RKO (cell line): ENCODE measurements around the gene NBEAL1.
"Not testable (repeated sequence)": the region's sequence is repeated elsewhere in the genome, so short reads cannot be mapped to it uniquely, and the experiment has no call there.

Experiments used
- DNase-seq: peaks from one replicate; pipeline ENCODE4 v3.0.0-alpha.2; 2016; ENCODE audit warnings: low spot score

Gene NBEAL1

GRCh38 chr2:203229674-203230073, 215.0 kb downstream of the NBEAL1 start:
- DNase-seq, result not testable (repeated sequence)

DNA sequence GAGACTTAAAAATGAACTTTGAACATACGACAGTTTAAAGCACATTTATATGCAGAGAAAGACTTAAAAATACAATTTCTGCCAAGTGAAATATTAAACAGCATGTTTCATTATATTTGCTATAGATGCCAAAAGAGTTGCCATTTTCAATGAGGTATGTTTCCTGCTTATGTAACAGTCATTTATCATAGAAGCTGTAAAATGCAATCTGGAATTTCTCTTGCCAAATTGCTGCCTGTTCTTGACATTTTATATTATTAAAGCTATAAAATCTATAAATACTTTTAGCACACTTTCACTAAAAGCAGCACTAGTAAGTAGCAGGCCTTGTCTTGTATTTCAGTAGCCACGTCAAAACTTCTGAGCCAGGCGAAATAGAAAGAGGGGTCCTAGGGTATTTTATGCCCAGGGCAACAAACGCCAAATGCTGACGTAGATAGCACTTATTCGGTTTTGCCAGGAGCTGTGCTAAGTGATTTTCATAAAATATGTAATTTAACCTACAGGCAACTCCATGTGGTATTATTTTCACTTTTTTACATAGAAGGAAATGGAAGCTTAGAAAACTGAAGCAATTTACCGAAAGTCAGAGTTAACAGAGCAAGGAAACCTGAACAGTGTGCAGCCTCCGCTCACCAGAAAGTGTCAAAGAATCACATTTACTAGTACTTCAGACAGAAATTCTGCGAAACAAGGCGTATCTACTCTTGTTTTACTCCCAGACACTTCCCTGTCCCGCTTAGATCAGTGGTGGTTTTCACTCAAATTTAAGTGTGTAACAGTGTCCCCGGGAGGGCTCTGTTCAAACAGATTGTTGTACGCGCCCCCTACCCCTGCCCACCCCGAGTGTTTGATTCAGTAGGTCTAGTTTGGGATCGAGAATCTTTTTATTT, 222.9 kb downstream of the NBEAL1 start:
- no peak for DNase-seq

DNA sequence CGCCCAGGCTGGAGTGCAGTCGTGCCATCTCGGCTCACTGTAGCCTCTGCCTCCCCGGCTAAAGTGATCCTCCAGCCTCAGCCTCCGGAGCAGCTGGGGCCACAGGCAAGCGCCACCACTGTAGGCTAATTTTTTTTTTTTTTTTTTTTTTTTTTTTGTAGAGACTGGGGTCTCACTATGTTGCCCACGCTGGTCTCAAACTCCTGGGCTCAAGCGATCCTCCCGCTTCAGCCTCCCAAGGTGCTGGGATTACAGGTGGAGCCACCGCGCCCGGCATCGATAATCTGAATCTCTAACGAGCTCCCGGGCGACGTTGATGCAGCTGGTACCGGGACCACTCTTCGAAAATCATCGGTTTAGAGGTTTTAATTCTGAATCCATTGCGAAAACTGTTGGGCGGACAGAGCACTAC, 223.6 kb downstream of the NBEAL1 start:
- DNase-seq, result no peak

DNA sequence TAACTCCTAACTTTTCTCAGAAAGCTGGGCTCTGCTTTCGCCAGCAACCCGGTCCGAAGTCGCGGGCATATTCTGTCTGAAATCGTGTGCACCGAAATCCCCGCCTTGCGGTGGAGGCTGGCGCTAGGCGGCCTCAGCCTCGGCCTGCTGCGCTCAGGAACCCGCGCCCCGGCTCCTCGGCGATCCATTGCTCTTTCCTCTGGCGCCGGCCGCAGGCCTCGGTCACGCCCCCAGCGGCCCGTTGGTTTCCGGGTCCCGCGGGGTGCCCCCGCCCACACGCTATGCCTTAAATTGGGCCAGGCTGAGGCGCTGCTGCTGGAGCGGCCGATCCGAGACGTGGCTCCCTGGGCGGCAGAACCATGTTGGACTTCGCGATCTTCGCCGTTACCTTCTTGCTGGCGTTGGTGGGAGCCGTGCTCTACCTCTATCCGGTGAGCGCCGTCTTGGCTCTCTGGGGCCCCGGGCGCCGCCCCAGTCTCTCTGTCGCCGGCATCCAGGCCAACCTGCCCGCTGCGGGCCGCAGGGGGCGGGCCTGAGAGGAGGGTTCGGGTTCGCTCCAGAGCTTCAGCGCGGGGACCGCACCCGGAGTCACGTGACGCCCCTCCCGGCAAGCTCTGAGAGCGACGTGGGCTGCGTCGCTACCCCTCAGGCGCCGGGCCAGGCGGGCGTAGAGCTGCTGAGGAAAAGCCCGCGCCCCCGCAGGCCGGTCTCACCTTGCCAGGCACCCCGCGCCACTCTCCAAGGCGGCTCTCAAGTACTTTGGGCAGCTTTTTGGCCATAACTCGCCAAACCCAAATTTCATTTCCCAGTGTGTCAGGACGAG, 224.2 kb downstream of the NBEAL1 start, which contains the start of gene CYP20A1:
CYP20A1 (plus strand) TSS at position 315 of the 823 bp plus-strand sequence; CDS start at position 360, 45 bp downstream.
- DNase-seq, result peak; percentile 96

GRCh38 chr2:203240491-203240890, 225.8 kb downstream of the NBEAL1 start:
- no peak for DNase-seq

DNA sequence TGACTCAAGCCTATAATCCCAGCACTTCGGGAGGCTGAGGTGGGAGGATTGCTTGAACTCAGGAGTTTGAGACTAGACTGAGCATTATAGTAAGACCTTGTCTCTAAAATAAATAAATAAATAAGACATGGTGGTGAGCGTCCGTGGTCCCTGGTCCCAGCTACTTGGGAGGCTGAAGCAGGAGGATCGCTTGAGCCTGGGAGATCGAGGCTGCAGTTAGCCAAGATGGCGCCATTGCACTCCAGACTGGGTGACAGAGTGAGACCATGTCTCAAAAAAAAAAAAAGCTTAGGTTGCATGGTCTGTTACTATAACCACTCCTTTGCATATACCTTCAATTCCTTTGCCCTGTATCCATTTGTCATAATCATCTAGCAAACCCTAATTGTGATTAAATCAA, 227.8 kb downstream of the NBEAL1 start:
- no peak for DNase-seq

DNA sequence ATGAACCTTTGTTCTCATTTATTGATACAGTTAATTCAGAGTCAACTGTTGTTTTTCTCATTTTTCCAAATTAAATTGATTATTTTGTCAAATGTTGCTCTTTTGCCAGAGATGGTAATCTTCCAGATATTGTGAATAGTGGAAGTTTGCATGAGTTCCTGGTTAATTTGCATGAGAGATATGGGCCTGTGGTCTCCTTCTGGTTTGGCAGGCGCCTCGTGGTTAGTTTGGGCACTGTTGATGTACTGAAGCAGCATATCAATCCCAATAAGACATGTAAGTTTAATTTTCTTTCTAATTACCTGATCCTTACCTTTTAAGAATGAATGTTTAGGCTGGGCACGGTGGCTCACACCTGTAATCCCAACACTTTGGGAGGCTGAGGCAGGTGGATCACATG, 232.0 kb downstream of the NBEAL1 start:
- DNase-seq, result no peak

- no peak for DNase-seq
These were observed 238.1 kb downstream of the NBEAL1 start for GRCh38 chr2:203252818-203253217.

DNA sequence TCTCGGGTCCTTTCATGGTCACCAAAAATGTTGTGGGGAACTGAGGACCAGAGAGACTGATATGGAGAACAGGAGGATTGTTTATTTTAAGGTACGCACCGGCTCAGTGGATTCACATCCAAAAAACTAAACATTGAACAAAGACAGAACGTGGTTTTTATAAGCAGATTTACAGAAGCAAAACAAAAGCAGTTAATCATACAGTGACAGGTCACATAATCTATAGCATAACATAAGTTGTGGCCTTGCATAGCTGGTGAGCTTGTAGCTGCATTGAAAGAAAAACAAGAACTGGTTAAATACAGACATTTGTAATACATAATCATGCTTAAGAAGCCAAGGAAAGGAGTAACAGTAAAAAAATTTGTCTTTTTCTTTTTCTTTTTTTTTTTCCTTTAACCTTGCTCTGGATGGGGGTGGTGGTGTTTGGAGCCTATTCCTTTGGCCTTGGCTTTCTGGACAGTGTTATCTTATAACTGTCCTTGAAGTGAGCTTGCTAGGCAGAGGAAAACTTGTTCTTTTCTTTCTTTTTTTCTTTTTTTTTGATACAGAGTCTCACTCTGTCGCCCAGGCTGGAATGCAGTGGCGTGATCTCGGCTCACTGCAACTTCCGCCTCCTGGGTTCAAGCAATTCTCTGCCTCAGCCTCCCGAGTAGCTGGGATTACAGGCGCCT, 238.9 kb downstream of the NBEAL1 start:
- not testable (repeated sequence) for DNase-seq

DNA sequence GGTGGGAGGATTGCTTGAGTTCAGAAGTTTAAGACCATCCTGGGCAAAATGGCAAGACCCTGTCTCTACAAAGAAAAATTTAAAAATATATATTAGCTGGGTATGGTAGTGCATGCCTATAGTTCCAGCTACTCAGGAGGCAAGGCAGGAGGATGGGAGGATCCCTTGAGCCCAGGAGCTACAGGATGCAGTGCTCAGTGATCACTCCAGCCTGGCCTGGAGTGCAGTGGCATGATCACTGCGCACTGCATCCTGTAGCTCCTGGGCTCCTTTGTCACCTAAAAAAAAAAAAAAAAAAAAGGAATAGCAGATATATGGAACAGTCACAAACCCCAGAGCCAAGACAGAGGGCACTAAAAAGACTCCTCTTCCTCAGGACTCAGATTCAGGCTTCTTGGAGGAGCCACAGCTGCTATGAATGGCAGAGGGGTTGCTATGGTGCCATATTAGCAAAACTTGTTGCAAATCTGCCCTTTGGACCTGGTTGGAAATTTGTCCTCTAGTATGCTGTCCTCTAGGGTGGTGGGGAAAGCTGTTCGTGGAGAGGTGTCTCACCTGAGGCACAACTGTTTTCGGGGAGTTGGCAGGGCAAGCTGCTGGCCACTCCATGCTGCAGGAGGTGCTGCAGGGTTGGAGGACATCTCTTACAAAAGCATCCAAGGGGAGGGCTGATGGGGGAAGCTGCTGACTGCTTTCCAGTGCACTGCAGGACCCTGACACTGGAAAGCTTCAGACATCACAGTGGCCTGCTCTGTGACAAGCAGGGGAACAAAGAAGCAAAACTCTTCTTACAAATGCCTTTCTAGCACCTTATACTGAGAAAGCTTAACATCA, 246.9 kb downstream of the NBEAL1 start:
- no peak for DNase-seq
